K562 (cell line): Measurements from ENCODE around the gene CSNK1D. TPM values are rescaled to one million over a fixed set of nuclear protein-coding genes. Genes with fewer than 3 reads are reported as not detected.

ENCODE experiments used
- BCOR ChIP-seq: fragments of 450-650 bp; IDR thresholded peaks from 2 replicates; pipeline ENCODE4 v1.6.1; 2016
- NONO ChIP-seq, 2 experiments: fragments of 200-400 bp in 1 of 2; fragments of 450-650 bp in 1 of 2; formaldehyde crosslinking in 1 of 2; IDR thresholded peaks; 2 replicates each; pipeline ENCODE4 v1.6.1; 2017; ENCODE audit warnings: low read depth in 2 of 2, mild to moderate bottlenecking in 2 of 2, moderate library complexity in 2 of 2, low read length in 1 of 2
- OTX1 ChIP-seq: fragments of 450-650 bp; formaldehyde crosslinking; IDR thresholded peaks from 2 replicates; pipeline ENCODE4 v1.4.0; 2022; ENCODE audit warnings: mild to moderate bottlenecking
- POLR3G ChIP-seq: IDR thresholded peaks from 2 replicates; pipeline ENCODE4 v1.6.1; 2011; ENCODE audit not compliant: insufficient read length, insufficient replicate concordance; ENCODE audit errors: extremely low read depth
- RBM34 ChIP-seq: fragments of 200-400 bp; formaldehyde crosslinking; IDR thresholded peaks from 2 replicates; pipeline ENCODE4 v1.6.1; 2018; ENCODE audit warnings: low read length, borderline replicate concordance; ENCODE audit not compliant: insufficient read depth
- ZBTB17 ChIP-seq: fragments of 450-650 bp; formaldehyde crosslinking; IDR thresholded peaks from 2 replicates; pipeline ENCODE4 v1.4.0; 2020; ENCODE audit warnings: mild to moderate bottlenecking
- ZBTB40 ChIP-seq, 2 experiments: fragments of 450-650 bp in 1 of 2; sonication (generic) in 1 of 2; formaldehyde crosslinking in 1 of 2; IDR thresholded peaks; 2 replicates each; pipeline versions ENCODE4 v1.7.1 to v1.9.0; 2016 to 2022; ENCODE audit warnings: inconsistent platforms in 1 of 2, mild to moderate bottlenecking in 1 of 2, missing genetic modification reagents in 1 of 2
- ZKSCAN3 ChIP-seq: fragments of 250-450 bp; sonication (Bioruptor Pico); IDR thresholded peaks from 2 replicates; pipeline ENCODE4 v1.4.0; 2020
- ZNF740 ChIP-seq, 3 experiments: fragments of 200-800 bp in 1 of 3; sonication (Bioruptor generic) in 1 of 3; sonication (generic) in 1 of 3; formaldehyde crosslinking in 1 of 3; IDR thresholded peaks; 2 replicates each; pipeline versions ENCODE4 v1.6.1 to v1.8.0; 2016 to 2022; ENCODE audit warnings: mild to moderate bottlenecking in 2 of 3, missing compliant biosample characterization in 2 of 3, missing genetic modification characterization in 2 of 3, missing genetic modification reagents in 1 of 3
- polyA plus RNA-seq, 8 experiments: library from polyadenylated mRNA; depleted of rRNA in 4 of 8; stranded (reverse) in 5 of 8; unstranded in 3 of 8; fragments of >200 nt; fragmentation: Nextera tagmentation in 2 of 8; fragmentation: Illumina TruSeq in 1 of 8; extraction: Ambion mirVana in 2 of 8; extraction: Trizol in 1 of 8; gene quantifications; 2 replicates each; pipeline versions ENCODE4 v1.2.1 to v1.2.3, GENCODE V29; 2011 to 2014; ENCODE audit warnings: inconsistent platforms in 1 of 8, missing spikeins in 1 of 8
- total RNA-seq, 7 experiments: library from RNA; depleted of rRNA in 6 of 7; stranded (reverse); fragments of >200 nt in 6 of 7; fragmentation: Illumina TruSeq in 2 of 7; extraction: Trizol in 2 of 7; gene quantifications; 2 replicates each; pipeline versions ENCODE4 v1.2.1 to v1.2.3, GENCODE V29; 2011 to 2021; ENCODE audit warnings: low replicate concordance in 1 of 7

CSNK1D gene
- total and polyA plus RNA-seq, 9 of the 15 experiments (the other 6 are each of a cell fraction or from before 2014, with no cell fraction given) = 6.5 to 133 (median 41.3) TPM

- TF ChIP-seq ZBTB40 (IDR thresholded peaks at IDR 0.05) = no peak
- no peak for TF ChIP-seq ZBTB40 (CRISPR knock-in tag; IDR thresholded peaks at IDR 0.05)
- TF ChIP-seq ZNF740 (CRISPR knock-in tag; IDR thresholded peaks at IDR 0.05) = no peak
- no peak for TF ChIP-seq ZNF740 (tag; IDR thresholded peaks at IDR 0.05)
- peak; percentile 78 for TF ChIP-seq ZBTB17
- TF ChIP-seq BCOR = no peak
- no peak for TF ChIP-seq ZKSCAN3 (CRISPR knock-in tag)
- TF ChIP-seq POLR3G = no peak
- no peak for TF ChIP-seq RBM34
- TF ChIP-seq OTX1 (CRISPR knock-in tag) = no peak
- no peak for TF ChIP-seq NONO (IDR thresholded peaks at IDR 0.05; ENCODE audit: low read depth in 2 of 2, low read length in 1 of 2)
These were observed 56.4 kb downstream of the CSNK1D start (continued) for GRCh38 chr17:82217120-82217529.
